ENCODE measurements around the gene ZNF226. TPM values are rescaled to one million over a fixed set of nuclear protein-coding genes. Genes with fewer than 3 reads are reported as not detected.
A peak's percentile ranks its signal among the peaks of the same experiment; 100 is the strongest.
"Not testable (repeated sequence)": the region's sequence is repeated elsewhere in the genome, so short reads cannot be mapped to it uniquely, and the experiment has no call there.

Gene ZNF226
- total RNA-seq (10 to 100 TPM in 3 of 5 donors, 1 to 10 TPM in 2; 9.3 to 49.2 (median 25.8) TPM), polyA plus RNA-seq (10 to 100 TPM; 11.7 to 21.4 (median 14.9) TPM)
- long read RNA-seq, donor 1, full-length matches to known transcripts, result 4 of 4 reads
- long read RNA-seq, donor 1, partial matches to known transcripts, result 0 of 4 reads
- long read RNA-seq, donor 1, other reads (novel, unspliced or antisense), result 0 of 4 reads
- long read RNA-seq, donor 2, partial matches to known transcripts, result 5 of 10 reads
- long read RNA-seq, donor 2, other reads (novel, unspliced or antisense), result 0 of 10 reads
- long read RNA-seq, donor 3, partial matches to known transcripts, result 0 of 1 reads
- long read RNA-seq, donor 3, other reads (novel, unspliced or antisense), result 0 of 1 reads
- long read RNA-seq, donor 4, result 0 reads
- long read RNA-seq, donor 5, partial matches to known transcripts, result 0 of 4 reads
- long read RNA-seq, donor 5, other reads (novel, unspliced or antisense), result 0 of 4 reads
- long read RNA-seq, donor 6, partial matches to known transcripts, result 0 of 9 reads
- long read RNA-seq, donor 6, other reads (novel, unspliced or antisense), result 0 of 9 reads
- long read RNA-seq, donor 7, partial matches to known transcripts, result 0 of 6 reads
- long read RNA-seq, donor 7, other reads (novel, unspliced or antisense), result 0 of 6 reads
- long read RNA-seq, donor 8, partial matches to known transcripts, result 0 of 8 reads
- long read RNA-seq, donor 8, other reads (novel, unspliced or antisense), result 0 of 8 reads
- long read RNA-seq, donor 9, partial matches to known transcripts, result 0 of 6 reads
- long read RNA-seq, donor 9, other reads (novel, unspliced or antisense), result 0 of 6 reads
- long read RNA-seq, donor 10, partial matches to known transcripts, result 0 of 5 reads
- long read RNA-seq, donor 10, other reads (novel, unspliced or antisense), result 0 of 5 reads

- Histone ChIP-seq H3K4me3 (peak within 1 kb of the TSS; percentile 72 to 83 (median 81)), H3K9me3 (peaks cover 19 to 81% (median 50%) of the 10 kb centered on the region in 4 donors), H3K36me3 (peaks cover 8 to 38% (median 35%) of the 10 kb centered on the region in 4 donors), H3K27ac (peak within 1 kb of the TSS; percentile 84 to 90 (median 86)), H3K27me3 (no peaks in the 10 kb centered on the region), H3K4me1 (peaks cover 7 to 22% (median 15%) of the 10 kb centered on the region in 4 donors)
- intact Hi-C loops (cut with DNase I; ENCODE audit: low total_unique reads), result no loop called here
- 0 to 1% (median 1%) methylated on average over 32 of the region's 32 CpGs for WGBS, 5 donors
- no peak for TF ChIP-seq CTCF (IDR thresholded peaks at IDR 0.05)
- no peak for TF ChIP-seq POLR2A (IDR thresholded peaks at IDR 0.05)
- TF ChIP-seq POLR2AphosphoS5 (IDR thresholded peaks at IDR 0.05), result peak; percentile 86 to 96 (median 87)
- peak; percentile 91 to 99 for DNase-seq
Measured at GRCh38 chr19:44164673-44165512, at the start of gene ZNF226. Gene ZNF226, plus strand, starts transcription at chr19:44165100. Its CDS starts 4,981 bp downstream, at chr19:44170081.

GRCh38 chr19:44121162-44121561 lies 43.7 kb upstream of the ZNF226 start:
- DNase-seq; H3K4me1 ChIP-seq; intact Hi-C loops (cut with DNase I; ENCODE audit: low total_unique reads); H3K27ac ChIP-seq; H3K27me3 ChIP-seq; H3K4me3 ChIP-seq: not testable (repeated sequence)
- WGBS, 5 donors, result 94 to 99% (median 97%) methylated on average over 4 of the region's 4 CpGs
- peaks cover 53 to 100% (median 99%) of the 10 kb centered on the region in 4 donors for H3K36me3 ChIP-seq
- H3K9me3 ChIP-seq, result peaks cover 2 to 67% (median 46%) of the 10 kb centered on the region in 4 donors

GRCh38 chr19:44131955-44132354 lies 32.9 kb upstream of the ZNF226 start:
- no peak overlapping the region for H3K27ac ChIP-seq
- peaks cover 31 to 69% (median 53%) of the 10 kb centered on the region in 4 donors for H3K36me3 ChIP-seq
- DNase-seq, result no peak
- 95 to 98% (median 97%) methylated on average over 5 of the region's 5 CpGs for WGBS, 5 donors
- H3K4me1 ChIP-seq, result no peaks in the 10 kb centered on the region
- H3K9me3 ChIP-seq, result peaks cover 24 to 94% (median 75%) of the 10 kb centered on the region in 4 donors
- TF ChIP-seq CTCF (IDR thresholded peaks at IDR 0.05) (no peak), POLR2AphosphoS5 (IDR thresholded peaks at IDR 0.05) (no peak), EP300 (IDR thresholded peaks at IDR 0.05) (no peak), POLR2A (IDR thresholded peaks at IDR 0.05) (no peak)
- intact Hi-C loops (cut with DNase I; ENCODE audit: low total_unique reads), result no loop called here
- H3K27me3 ChIP-seq, result no peaks in the 10 kb centered on the region
- H3K4me3 ChIP-seq, result no peak overlapping the region

- Histone ChIP-seq H3K36me3 (peaks cover 5 to 26% (median 25%) of the 10 kb centered on the region in 4 donors), H3K4me1 (peaks cover 13 to 25% (median 22%) of the 10 kb centered on the region in 4 donors), H3K9me3 (peaks cover 0 to 3% (median 0%) of the 10 kb centered on the region in 4 donors), H3K4me3 (peak within 1 kb of the TSS; percentile 87 to 97 (median 91)), H3K27me3 (no peaks in the 10 kb centered on the region), H3K27ac (peak within 1 kb of the TSS; percentile 71 to 84 (median 79))
- TF ChIP-seq POLR2AphosphoS5 (IDR thresholded peaks at IDR 0.05) (peak; percentile 26 to 72 (median 44)), EP300 (IDR thresholded peaks at IDR 0.05) (no peak)
- 0 to 5% (median 0%) methylated on average over 46 to 52 of the region's 52 CpGs for WGBS, 5 donors
- intact Hi-C loops (cut with DNase I; ENCODE audit: low total_unique reads), result no loop called here
- peak; percentile 75 to 95 for DNase-seq
Measured at GRCh38 chr19:44141191-44142058, 23.5 kb upstream of the ZNF226 start, which contains the start of gene ZNF234. Gene ZNF234, plus strand, starts transcription at chr19:44141554. Its CDS starts 3,079 bp downstream, at chr19:44144633.

Data from stomach (tissue), 19 donors.